Stomach (tissue), 9 donors: ENCODE measurements around the gene GPR68. TPM values are rescaled to one million over a fixed set of nuclear protein-coding genes. Genes with fewer than 3 reads are reported as not detected.

Source experiments
- DNase-seq, 2 donors: peaks; one replicate each; pipeline versions ENCODE4 v3.0.0 to v3.0.0-alpha.2; 2013 to 2019
- H3K27ac ChIP-seq, 5 donors: fragments of 200-600 bp in 4 of 5; sonication (generic) in 4 of 5; one replicate each; pipeline ENCODE4 v1.5.1; 2013 to 2019; ENCODE audit warnings: mild to moderate bottlenecking in 1 of 5, moderate library complexity in 1 of 5
- H3K27me3 ChIP-seq, 3 donors: fragments of 200-600 bp; sonication (generic); one replicate each; pipeline ENCODE4 v1.5.1; 2017 to 2019; ENCODE audit warnings: mixed run types in 1 of 3
- H3K36me3 ChIP-seq, 4 donors: fragments of 200-600 bp; sonication (generic); 1 replicate in 3 of 4; 2 replicates in 1 of 4; pipeline ENCODE4 v1.5.1; 2016 to 2019
- H3K4me1 ChIP-seq, 4 donors: fragments of 200-600 bp; sonication (generic); one replicate each; pipeline ENCODE4 v1.5.1; 2016 to 2019
- H3K4me3 ChIP-seq, 4 donors: fragments of 200-600 bp; sonication (generic) in 3 of 4; one replicate each; pipeline ENCODE4 v1.5.1; 2016 to 2019; ENCODE audit warnings: mild to moderate bottlenecking in 1 of 4
- H3K9me3 ChIP-seq, 4 donors: fragments of 200-600 bp; sonication (generic); one replicate each; pipeline ENCODE4 v1.5.1; 2016 to 2019
- EP300 ChIP-seq: sonication (generic); formaldehyde crosslinking; IDR thresholded peaks from one replicate; pipeline ENCODE4 v1.6.1; 2017; ENCODE audit warnings: antibody characterized with exemption
- POLR2A ChIP-seq, 4 donors: fragments of 450-650 bp; IDR thresholded peaks; one replicate each; pipeline ENCODE4 v1.6.1; 2016; ENCODE audit warnings: antibody characterized with exemption in 4 of 4, control low read depth in 2 of 4, mild to moderate bottlenecking in 1 of 4, moderate library complexity in 1 of 4
- POLR2AphosphoS5 ChIP-seq, 3 donors: sonication (generic); formaldehyde crosslinking; IDR thresholded peaks; one replicate each; pipeline ENCODE4 v1.6.1; 2016; ENCODE audit warnings: antibody characterized with exemption in 3 of 3
- WGBS, 5 donors: extraction: QIAGEN DNeasy Blood & Tissue Kit in 3 of 5; methylation state at CpG; one replicate each; pipeline versions ENCODE4 v1.1.5 to v1.1.7; 2013 to 2018; 5-methylcytosine and 5-hydroxymethylcytosine counted together
- intact Hi-C: fragments of 100-400 bp; cut with DNase I; formaldehyde crosslinking; loops from one replicate; pipeline ENCODE4 v1.15.1; 2023; ENCODE audit warnings: low total_unique reads
- polyA plus RNA-seq, 3 donors: library from polyadenylated mRNA; stranded (reverse); fragments of 200-250 nt; gene quantifications; one replicate each; pipeline ENCODE4 v1.2.3, GENCODE V29; 2013
- total RNA-seq, 5 donors: library from RNA; depleted of rRNA; stranded (reverse); fragments of >200 nt; gene quantifications; one replicate each; pipeline versions ENCODE4 v1.1.0 to v1.2.3, GENCODE V29; 2014 to 2016
- TF ChIP-seq, protein P1 (sequence below), 7 experiments: fragments of 450-650 bp in 4 of 7; fragments of 200-600 bp in 3 of 7; sonication (generic) in 3 of 7; IDR thresholded peaks; one replicate each; pipeline ENCODE4 v1.5.1; 2016 to 2019; ENCODE audit warnings: antibody characterized with exemption in 7 of 7, control low read depth in 2 of 7, mild to moderate bottlenecking in 1 of 7
- donor health status: healthy with polysubstance abuse.
- donor health status: Bipolar disorder and iron deficiency.
- donor health status: healthy.

Gene GPR68
- total and polyA plus RNA-seq, 8 donors, result 1.9 to 19.3 (median 9.0) TPM; not detected in 2

GRCh38 chr14:91273273-91273884 lies 28.9 kb upstream of the GPR68 start:
- peaks cover 8 to 44% (median 22%) of the 10 kb centered on the region in 4 donors for H3K4me1 ChIP-seq
- peaks cover 8 to 63% (median 48%) of the 10 kb centered on the region in 4 donors for H3K36me3 ChIP-seq
- H3K27me3 ChIP-seq, result no peaks in the 10 kb centered on the region
- 95 to 97% (median 96%) methylated on average over 13 to 27 of the region's 27 CpGs for WGBS, 5 donors
- intact Hi-C loops, result no loop called here
- no peak for DNase-seq
- no peak overlapping the region for H3K27ac ChIP-seq
- TF ChIP-seq POLR2AphosphoS5 (IDR thresholded peaks at IDR 0.05) (no peak), EP300 (no peak), POLR2A (IDR thresholded peaks at IDR 0.05) (no peak)
- TF ChIP-seq, protein P1, sequence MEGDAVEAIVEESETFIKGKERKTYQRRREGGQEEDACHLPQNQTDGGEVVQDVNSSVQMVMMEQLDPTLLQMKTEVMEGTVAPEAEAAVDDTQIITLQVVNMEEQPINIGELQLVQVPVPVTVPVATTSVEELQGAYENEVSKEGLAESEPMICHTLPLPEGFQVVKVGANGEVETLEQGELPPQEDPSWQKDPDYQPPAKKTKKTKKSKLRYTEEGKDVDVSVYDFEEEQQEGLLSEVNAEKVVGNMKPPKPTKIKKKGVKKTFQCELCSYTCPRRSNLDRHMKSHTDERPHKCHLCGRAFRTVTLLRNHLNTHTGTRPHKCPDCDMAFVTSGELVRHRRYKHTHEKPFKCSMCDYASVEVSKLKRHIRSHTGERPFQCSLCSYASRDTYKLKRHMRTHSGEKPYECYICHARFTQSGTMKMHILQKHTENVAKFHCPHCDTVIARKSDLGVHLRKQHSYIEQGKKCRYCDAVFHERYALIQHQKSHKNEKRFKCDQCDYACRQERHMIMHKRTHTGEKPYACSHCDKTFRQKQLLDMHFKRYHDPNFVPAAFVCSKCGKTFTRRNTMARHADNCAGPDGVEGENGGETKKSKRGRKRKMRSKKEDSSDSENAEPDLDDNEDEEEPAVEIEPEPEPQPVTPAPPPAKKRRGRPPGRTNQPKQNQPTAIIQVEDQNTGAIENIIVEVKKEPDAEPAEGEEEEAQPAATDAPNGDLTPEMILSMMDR (IDR thresholded peaks at IDR 0.05), result no peak
- H3K4me3 ChIP-seq, result no peak overlapping the region
- no peaks in the 10 kb centered on the region for H3K9me3 ChIP-seq

GRCh38 chr14:91272341-91273272 lies 28.1 kb upstream of the GPR68 start:
- TF ChIP-seq POLR2AphosphoS5 (IDR thresholded peaks at IDR 0.05), result no peak
- no peak for TF ChIP-seq EP300
- TF ChIP-seq, protein P1 (IDR thresholded peaks at IDR 0.05), result no peak
- TF ChIP-seq POLR2A (IDR thresholded peaks at IDR 0.05), result no peak
- Histone ChIP-seq H3K4me1 (peaks cover 8 to 37% (median 22%) of the 10 kb centered on the region in 4 donors), H3K36me3 (peaks cover under 1 to 55% (median 40%) of the 10 kb centered on the region in 4 donors), H3K4me3 (no peak overlapping the region), H3K27ac (no peak overlapping the region), H3K27me3 (no peaks in the 10 kb centered on the region), H3K9me3 (no peaks in the 10 kb centered on the region)
- 83 to 91% (median 89%) methylated on average over 21 to 43 of the region's 43 CpGs for WGBS, 5 donors
- DNase-seq, result no peak
- intact Hi-C loops, result no loop called here

GRCh38 chr14:91271639-91272038 lies 27.1 kb upstream of the GPR68 start:
- no peaks in the 10 kb centered on the region for H3K27me3 ChIP-seq
- no peak overlapping the region for H3K4me3 ChIP-seq
- no peak overlapping the region for H3K27ac ChIP-seq
- no peak for DNase-seq
- H3K4me1 ChIP-seq, result peaks cover 3 to 28% (median 19%) of the 10 kb centered on the region in 4 donors
- no peaks in the 10 kb centered on the region for H3K9me3 ChIP-seq
- WGBS, 5 donors, result 82 to 96% (median 94%) methylated on average over 8 to 9 of the region's 9 CpGs
- H3K36me3 ChIP-seq, result peaks cover 0 to 46% (median 34%) of the 10 kb centered on the region in 4 donors
- TF ChIP-seq POLR2AphosphoS5 (IDR thresholded peaks at IDR 0.05) (no peak), EP300 (no peak), POLR2A (IDR thresholded peaks at IDR 0.05) (no peak)
- TF ChIP-seq, protein P1 (IDR thresholded peaks at IDR 0.05), result no peak
- intact Hi-C loops, result no loop called here

DNA sequence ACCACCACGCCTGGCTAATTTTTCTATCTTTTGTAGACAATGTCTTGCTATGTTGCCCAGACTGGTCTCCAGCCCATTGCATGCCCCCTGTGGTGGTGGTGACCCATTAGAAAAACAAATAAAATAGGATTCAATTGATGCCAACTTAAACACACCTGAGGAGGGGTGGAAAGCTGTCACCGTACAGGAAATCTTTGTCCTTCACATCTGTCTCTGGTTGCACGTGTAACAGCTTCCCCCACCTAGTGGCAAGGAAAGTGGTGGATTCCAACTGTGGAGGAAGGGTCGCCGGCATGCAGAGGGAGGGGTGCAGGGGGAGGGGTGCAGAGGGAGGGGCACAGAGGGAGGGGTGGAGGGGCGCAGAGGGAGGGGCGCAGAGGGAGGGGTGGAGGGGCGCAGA lies 26.1 kb upstream of the GPR68 start:
- H3K27me3 ChIP-seq, result no peaks in the 10 kb centered on the region
- no peak overlapping the region for H3K4me3 ChIP-seq
- TF ChIP-seq, protein P1 (IDR thresholded peaks at IDR 0.05), result no peak
- TF ChIP-seq POLR2AphosphoS5 (IDR thresholded peaks at IDR 0.05) (no peak), POLR2A (IDR thresholded peaks at IDR 0.05) (no peak), EP300 (no peak)
- no peaks in the 10 kb centered on the region for H3K9me3 ChIP-seq
- H3K27ac ChIP-seq, result no peak overlapping the region
- 38 to 65% (median 61%) methylated on average over 4 to 8 of the region's 8 CpGs for WGBS, 5 donors
- no peak for DNase-seq
- peaks cover 0 to 39% (median 34%) of the 10 kb centered on the region in 4 donors for H3K36me3 ChIP-seq
- H3K4me1 ChIP-seq, result peaks cover 3 to 20% (median 16%) of the 10 kb centered on the region in 4 donors
- intact Hi-C loops, result no loop called here
